Astrocyte of the spinal cord (primary cell): ENCODE data around the gene RADX.

Experiments
- DNase-seq: peaks from one replicate; pipeline ENCODE4 v3.0.0; 2011; ENCODE audit warnings: low read depth, low spot score
- H3K4me3 ChIP-seq: 2 replicates; pipeline ENCODE4 v1.5.1; 2011; ENCODE audit warnings: low read depth, mild to moderate bottlenecking, low read length, moderate library complexity
- CTCF ChIP-seq: IDR thresholded peaks from 2 replicates; pipeline ENCODE4 v1.5.1; 2012; ENCODE audit warnings: low read depth, mild to moderate bottlenecking, low read length, inconsistent platforms
- in situ Hi-C: cut with HindIII; loops from 2 replicates; pipeline ENCODE4 v1.10.0; 2017; ENCODE audit warnings: low sequenced_read_pairs

Gene RADX

DNA sequence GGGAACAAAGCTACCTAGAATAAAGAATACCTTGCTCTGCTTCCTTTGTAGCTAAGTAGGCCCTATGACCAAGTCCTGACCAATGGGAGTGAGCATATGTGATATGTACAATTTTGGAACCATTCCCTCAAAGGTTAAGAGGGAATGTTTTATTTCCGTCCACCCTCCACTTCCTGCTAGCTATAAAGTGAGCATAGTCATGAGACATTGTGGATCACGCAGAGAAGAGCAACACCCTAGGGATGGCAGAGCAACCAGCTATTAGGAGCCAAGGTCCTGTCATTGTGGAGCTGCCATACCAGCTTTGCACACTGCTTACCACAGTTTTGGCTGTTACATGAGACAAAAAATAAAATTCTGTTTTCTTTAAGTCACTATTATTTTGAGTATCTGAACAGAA lies 68.9 kb downstream of the RADX start:
- no peak for TF ChIP-seq CTCF
- in situ Hi-C loops = no loop called here
- no peak overlapping the region for H3K4me3 ChIP-seq
- DNase-seq = no peak

DNA sequence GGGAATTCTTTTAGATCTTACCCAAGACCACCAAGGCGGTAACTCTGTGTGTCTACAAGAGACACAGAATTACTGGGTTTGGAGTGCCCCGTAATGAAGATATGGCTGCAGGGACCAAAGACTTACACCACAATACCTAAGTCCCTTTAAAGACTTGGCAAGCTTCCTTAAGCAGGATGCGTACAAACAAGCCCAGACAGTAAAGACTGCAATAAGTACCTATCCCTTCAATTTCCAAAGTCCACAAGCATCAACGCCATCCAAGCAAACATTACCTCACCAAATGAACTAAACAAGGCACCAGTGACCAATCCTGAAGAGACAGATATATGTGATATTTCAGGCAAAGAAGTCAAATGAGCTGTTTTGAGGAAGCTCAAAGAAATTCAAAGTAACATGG lies 72.4 kb downstream of the RADX start:
- H3K4me3 ChIP-seq = no peak overlapping the region
- in situ Hi-C loops = no loop called here
- no peak for DNase-seq
- TF ChIP-seq CTCF = no peak

DNA sequence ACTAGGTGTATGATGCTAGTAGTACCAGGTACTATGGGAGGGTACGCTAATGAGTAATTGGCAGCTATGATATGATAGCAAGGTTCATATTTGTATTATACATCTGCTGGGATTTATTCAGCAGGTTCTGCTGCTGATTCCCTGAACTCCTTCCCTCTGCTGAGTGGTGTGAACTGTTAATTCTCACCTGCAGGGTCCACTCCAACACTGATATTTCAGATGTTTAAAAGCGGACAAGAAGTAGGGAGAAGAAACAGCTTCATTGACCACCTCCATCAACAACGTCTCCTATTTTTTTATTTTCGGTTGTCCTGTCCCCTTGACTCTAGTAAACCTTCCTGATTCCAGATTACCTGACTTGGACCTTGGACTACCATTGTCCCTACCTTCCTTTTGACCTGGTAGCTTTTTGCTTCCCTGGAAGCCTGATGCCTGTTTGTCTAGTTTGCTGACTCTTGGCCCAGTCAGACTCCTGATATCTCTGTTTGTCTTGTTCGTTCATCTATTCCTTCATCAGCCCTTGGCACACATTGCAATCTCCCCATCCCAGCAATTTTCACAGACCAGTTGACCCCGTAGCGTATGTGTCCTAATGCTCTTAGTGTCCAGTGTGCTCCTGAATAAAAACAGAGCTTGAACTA lies 80.8 kb downstream of the RADX start:
- TF ChIP-seq CTCF = no peak
- H3K4me3 ChIP-seq = no peak overlapping the region
- in situ Hi-C loops = no loop called here
- no peak for DNase-seq

DNA sequence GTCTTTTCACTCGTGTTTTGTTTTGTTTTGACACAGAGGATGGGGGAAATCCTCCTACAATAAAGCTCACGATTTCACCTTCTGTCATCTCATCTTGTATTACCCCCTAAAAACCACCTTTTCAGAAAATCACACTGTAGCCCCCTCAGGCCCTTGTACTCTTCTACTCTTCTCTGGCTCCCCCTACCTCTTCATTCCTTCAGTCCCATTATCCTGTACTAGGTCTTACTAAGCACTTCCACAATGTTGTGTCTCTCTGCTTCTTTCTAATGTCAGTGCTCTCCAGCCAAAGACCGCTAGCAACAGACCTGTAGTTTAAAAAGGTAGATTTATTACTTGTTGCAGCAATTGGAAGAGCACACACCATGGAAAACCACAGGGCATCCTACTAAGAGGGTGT lies 84.7 kb downstream of the RADX start:
- DNase-seq = no peak
- no peak overlapping the region for H3K4me3 ChIP-seq
- TF ChIP-seq CTCF = no peak
- in situ Hi-C loops = no loop called here

- in situ Hi-C loops = no loop called here
- no peak for TF ChIP-seq CTCF
- DNase-seq = peak; percentile 47
Measured at GRCh38 chrX:106698693-106699092, 86.9 kb downstream of the RADX start.

GRCh38 chrX:106702636-106703035 lies 90.9 kb downstream of the RADX start:
- no peak for TF ChIP-seq CTCF
- H3K4me3 ChIP-seq = no peak overlapping the region
- no peak for DNase-seq
- in situ Hi-C loops = no loop called here

More at GRCh38 chrX:106698693-106699092, 86.9 kb downstream of the RADX start:
- no peak overlapping the region for H3K4me3 ChIP-seq

- in situ Hi-C loops = no loop called here
- no peak overlapping the region for H3K4me3 ChIP-seq
- no peak for TF ChIP-seq CTCF
- no peak for DNase-seq
Measured at GRCh38 chrX:106706466-106706865, 94.7 kb downstream of the RADX start.
